Osteoblast (primary cell): Measurements from ENCODE around the gene MYBPH. TPM values are rescaled to one million over a fixed set of nuclear protein-coding genes. Genes with fewer than 3 reads are reported as not detected.

Experiments
- DNase-seq: peaks from one replicate; pipeline ENCODE4 v3.0.0; 2011; ENCODE audit warnings: low spot score, mixed read lengths; ENCODE audit not compliant: insufficient read length; ENCODE audit errors: missing footprints
- H2AFZ ChIP-seq: 2 replicates; pipeline ENCODE4 v1.6.0; 2011; ENCODE audit warnings: mild to moderate bottlenecking, low read length
- H3K27ac ChIP-seq: 2 replicates; pipeline ENCODE4 v1.5.1; 2011; ENCODE audit warnings: mild to moderate bottlenecking, low read depth, low read length, moderate library complexity
- H3K27me3 ChIP-seq: 2 replicates; pipeline ENCODE4 v1.6.0; 2012; ENCODE audit warnings: mild to moderate bottlenecking, control low read depth, inconsistent platforms, low read length, moderate library complexity; ENCODE audit not compliant: insufficient read depth
- H3K36me3 ChIP-seq: 2 replicates; pipeline ENCODE4 v1.5.1; 2011; ENCODE audit warnings: mild to moderate bottlenecking, low read length, control low read depth, moderate library complexity; ENCODE audit not compliant: insufficient read depth
- H3K4me1 ChIP-seq: 2 replicates; pipeline ENCODE4 v1.5.1; 2011; ENCODE audit warnings: mild to moderate bottlenecking, low read length, control low read depth, moderate library complexity; ENCODE audit not compliant: insufficient read depth
- H3K4me2 ChIP-seq: 2 replicates; pipeline ENCODE4 v1.6.0; 2011; ENCODE audit warnings: mild to moderate bottlenecking, low read length; ENCODE audit not compliant: insufficient read depth
- H3K4me3 ChIP-seq: fragments of 200-600 bp; sonication (generic); 3 replicates; pipeline ENCODE4 v1.5.1; 2012; ENCODE audit warnings: mild to moderate bottlenecking, low read length, inconsistent platforms; ENCODE audit not compliant: insufficient read depth
- H3K79me2 ChIP-seq: 2 replicates; pipeline ENCODE4 v1.6.0; 2012; ENCODE audit warnings: mild to moderate bottlenecking, low read length, control low read depth, inconsistent platforms; ENCODE audit not compliant: insufficient read depth
- H3K9me3 ChIP-seq: 2 replicates; pipeline ENCODE4 v1.5.1; 2011; ENCODE audit warnings: low read depth, low read length, control low read depth
- H4K20me1 ChIP-seq: 2 replicates; pipeline ENCODE4 v1.6.0; 2012; ENCODE audit warnings: mild to moderate bottlenecking, low read length, control low read depth; ENCODE audit not compliant: insufficient read depth
- total RNA-seq: library from RNA; depleted of rRNA; stranded (reverse); fragments of >200 nt; gene quantifications from 2 replicates; pipeline ENCODE4 v1.2.3, GENCODE V29; 2012
- TF ChIP-seq, protein P1 (sequence below): IDR thresholded peaks from 2 replicates; pipeline ENCODE4 v1.5.1; 2011; ENCODE audit warnings: mild to moderate bottlenecking, low read depth, low read length, moderate library complexity; ENCODE audit errors: extremely low read depth

Gene MYBPH
- total RNA-seq, 1 donor: under 0.01 TPM

DNA sequence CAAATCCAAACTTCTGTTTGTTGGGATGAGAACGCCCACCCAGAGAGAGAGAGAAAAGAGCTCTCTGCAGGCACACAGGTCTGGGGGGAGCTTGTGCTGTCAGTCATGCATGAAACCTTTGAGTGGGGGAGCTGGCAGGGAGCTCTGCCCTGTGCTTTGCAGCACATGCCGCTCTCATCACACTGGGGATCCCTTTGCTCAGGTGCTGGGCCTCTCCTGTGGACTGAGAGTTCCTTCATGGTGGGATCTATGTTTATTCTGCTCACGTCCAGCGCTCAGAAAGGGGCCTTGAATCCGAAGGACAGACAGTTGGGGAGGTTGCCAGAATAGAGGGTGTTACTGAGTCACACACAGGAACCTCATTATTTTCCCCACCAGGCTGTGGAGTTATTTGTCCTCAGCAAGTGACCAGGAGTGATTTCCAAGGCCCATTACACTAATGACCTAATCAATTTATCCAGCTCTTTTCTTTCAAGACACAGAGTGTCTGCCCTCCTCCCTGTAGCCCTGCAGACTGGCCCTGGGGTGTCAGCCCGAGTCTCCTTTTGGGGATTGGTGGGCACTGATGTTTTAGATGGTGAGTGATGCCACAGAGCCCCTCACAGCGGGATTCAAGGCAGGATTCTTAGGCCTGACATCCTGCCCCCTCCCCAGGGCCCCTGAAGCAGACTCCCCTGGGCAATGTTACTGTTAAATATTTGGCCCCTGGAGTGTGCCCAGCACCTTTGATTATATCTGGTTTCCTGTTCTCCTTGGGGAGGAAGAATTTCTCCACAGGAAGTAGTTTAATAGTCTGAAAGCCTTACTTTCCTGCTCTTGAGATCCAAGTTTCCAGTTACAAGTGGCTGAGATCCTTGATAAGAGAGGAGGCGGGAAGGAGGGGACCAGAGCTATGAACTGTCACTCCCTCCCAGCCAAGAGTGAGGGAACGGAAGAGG is 22.3 kb downstream of the MYBPH start:
- H3K36me3 ChIP-seq: no peaks in the 10 kb centered on the region
- TF ChIP-seq, protein P1, sequence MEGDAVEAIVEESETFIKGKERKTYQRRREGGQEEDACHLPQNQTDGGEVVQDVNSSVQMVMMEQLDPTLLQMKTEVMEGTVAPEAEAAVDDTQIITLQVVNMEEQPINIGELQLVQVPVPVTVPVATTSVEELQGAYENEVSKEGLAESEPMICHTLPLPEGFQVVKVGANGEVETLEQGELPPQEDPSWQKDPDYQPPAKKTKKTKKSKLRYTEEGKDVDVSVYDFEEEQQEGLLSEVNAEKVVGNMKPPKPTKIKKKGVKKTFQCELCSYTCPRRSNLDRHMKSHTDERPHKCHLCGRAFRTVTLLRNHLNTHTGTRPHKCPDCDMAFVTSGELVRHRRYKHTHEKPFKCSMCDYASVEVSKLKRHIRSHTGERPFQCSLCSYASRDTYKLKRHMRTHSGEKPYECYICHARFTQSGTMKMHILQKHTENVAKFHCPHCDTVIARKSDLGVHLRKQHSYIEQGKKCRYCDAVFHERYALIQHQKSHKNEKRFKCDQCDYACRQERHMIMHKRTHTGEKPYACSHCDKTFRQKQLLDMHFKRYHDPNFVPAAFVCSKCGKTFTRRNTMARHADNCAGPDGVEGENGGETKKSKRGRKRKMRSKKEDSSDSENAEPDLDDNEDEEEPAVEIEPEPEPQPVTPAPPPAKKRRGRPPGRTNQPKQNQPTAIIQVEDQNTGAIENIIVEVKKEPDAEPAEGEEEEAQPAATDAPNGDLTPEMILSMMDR: no peak
- H3K79me2 ChIP-seq: no peaks in the 10 kb centered on the region
- peak; percentile 43 for DNase-seq
- peak overlapping the region; percentile 10 for H3K27ac ChIP-seq
- no peaks in the 10 kb centered on the region for H3K9me3 ChIP-seq
- H4K20me1 ChIP-seq: no peaks in the 10 kb centered on the region
- peak overlapping the region; percentile 22 for H3K4me2 ChIP-seq
- H3K27me3 ChIP-seq: no peaks in the 10 kb centered on the region
- H3K4me3 ChIP-seq: no peak overlapping the region
- peak overlapping the region; percentile 72 for H2AFZ ChIP-seq
- H3K4me1 ChIP-seq: peaks cover 27% of the 10 kb centered on the region

DNA sequence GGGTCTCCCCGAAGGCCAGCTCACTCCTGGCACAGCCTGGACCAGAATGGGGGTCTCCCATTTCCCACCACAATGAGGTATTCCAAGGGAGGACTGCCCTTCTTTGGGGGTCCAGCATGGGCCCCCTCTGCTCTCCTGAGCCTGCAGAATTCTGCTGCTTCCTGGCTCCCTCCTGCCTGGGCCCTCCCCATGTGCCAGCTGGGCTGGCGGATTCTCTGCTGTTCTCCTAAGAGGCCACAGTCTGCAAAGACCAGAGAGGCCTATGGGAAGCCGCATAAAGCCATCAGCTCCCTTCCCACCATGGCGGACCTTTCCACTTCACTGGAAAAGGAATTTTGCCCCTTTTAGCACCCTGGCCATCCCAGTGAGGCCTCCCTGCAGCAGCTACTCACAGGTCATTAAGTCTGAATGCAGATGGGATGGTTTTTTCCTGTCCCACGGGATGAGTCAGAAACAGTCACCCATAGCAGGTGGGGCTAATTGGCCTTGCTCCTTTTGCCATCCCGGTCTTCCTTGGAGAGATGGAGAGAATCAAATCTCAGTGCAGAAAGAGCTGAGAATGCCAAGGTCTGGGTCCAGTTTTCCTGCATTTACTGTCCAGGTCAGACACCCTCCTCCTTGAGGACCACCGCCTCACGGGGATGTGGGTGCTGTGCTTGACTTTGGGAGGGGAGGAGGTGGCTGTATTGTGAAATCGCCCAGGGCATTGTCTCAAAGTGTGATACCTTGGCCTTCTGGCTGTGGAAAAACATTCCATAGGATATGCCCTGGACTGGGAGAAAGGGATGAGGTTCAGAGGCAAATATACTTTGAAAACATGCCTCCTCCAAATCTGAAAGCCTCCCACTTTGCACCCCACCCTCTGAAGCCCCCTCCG is 23.2 kb downstream of the MYBPH start:
- H3K27ac ChIP-seq: no peak overlapping the region
- H2AFZ ChIP-seq: no peak overlapping the region
- no peaks in the 10 kb centered on the region for H3K36me3 ChIP-seq
- no peak overlapping the region for H3K4me3 ChIP-seq
- DNase-seq: peak; percentile 47
- no peaks in the 10 kb centered on the region for H3K9me3 ChIP-seq
- H4K20me1 ChIP-seq: no peaks in the 10 kb centered on the region
- TF ChIP-seq, protein P1: no peak
- H3K4me1 ChIP-seq: peaks cover 27% of the 10 kb centered on the region
- H3K4me2 ChIP-seq: no peak overlapping the region
- H3K79me2 ChIP-seq: no peaks in the 10 kb centered on the region
- no peaks in the 10 kb centered on the region for H3K27me3 ChIP-seq

DNA sequence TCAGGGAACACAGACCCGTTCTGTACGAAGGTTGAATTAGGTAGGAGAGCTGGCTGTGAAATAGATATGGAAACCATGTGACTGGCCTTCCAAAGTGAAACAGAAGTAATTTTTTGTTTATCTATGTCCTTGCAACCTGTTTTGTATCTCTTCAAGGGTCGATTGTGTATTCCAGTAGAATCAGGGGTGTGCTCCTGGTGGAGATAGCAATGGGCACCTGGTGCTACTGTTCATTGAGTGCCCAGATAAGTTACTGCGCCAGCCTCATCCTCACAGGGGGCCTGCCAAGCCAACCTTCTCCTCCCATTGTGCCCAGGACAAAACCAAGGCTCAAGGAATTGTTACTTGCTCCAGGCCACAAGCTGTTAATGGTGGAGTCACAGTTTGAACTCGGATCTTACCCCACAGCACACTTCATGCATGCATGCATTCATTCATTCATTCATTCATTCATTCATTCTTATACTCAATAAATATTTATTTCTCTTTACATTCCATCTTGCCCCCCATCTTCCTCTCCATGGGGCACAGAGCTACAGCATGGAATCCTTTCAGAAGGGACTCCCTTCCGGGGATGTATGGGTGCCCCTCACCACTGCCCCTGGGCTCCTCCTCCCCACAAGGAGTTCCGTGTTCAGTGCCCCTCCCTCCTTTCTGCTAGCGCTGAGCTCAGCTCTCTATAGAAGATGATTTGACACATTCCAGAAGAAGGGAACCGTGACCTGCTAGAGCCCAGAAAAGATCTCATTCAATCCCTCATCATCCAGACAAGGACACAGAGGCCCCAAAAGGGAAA is 24.1 kb downstream of the MYBPH start:
- Histone ChIP-seq H3K79me2 (no peaks in the 10 kb centered on the region), H3K4me1 (peaks cover 27% of the 10 kb centered on the region), H3K4me3 (no peak overlapping the region), H3K27ac (no peak overlapping the region), H2AFZ (no peak overlapping the region), H3K27me3 (no peaks in the 10 kb centered on the region), H3K9me3 (no peaks in the 10 kb centered on the region), H4K20me1 (no peaks in the 10 kb centered on the region), H3K4me2 (no peak overlapping the region), H3K36me3 (no peaks in the 10 kb centered on the region)
- peak; percentile 48 for DNase-seq
- TF ChIP-seq, protein P1: no peak
